Cerebellar nuclear complex (tissue), 1 donor: ENCODE measurements around the gene YBX1.
"Not testable (repeated sequence)": the region's sequence is repeated elsewhere in the genome, so short reads cannot be mapped to it uniquely, and the experiment has no call there.

Source experiments
- DNase-seq, 2 experiments: peaks; one replicate each; lab custom pipeline; 2025; lab: John Stamatoyannopoulos, UW

The YBX1 gene

DNA sequence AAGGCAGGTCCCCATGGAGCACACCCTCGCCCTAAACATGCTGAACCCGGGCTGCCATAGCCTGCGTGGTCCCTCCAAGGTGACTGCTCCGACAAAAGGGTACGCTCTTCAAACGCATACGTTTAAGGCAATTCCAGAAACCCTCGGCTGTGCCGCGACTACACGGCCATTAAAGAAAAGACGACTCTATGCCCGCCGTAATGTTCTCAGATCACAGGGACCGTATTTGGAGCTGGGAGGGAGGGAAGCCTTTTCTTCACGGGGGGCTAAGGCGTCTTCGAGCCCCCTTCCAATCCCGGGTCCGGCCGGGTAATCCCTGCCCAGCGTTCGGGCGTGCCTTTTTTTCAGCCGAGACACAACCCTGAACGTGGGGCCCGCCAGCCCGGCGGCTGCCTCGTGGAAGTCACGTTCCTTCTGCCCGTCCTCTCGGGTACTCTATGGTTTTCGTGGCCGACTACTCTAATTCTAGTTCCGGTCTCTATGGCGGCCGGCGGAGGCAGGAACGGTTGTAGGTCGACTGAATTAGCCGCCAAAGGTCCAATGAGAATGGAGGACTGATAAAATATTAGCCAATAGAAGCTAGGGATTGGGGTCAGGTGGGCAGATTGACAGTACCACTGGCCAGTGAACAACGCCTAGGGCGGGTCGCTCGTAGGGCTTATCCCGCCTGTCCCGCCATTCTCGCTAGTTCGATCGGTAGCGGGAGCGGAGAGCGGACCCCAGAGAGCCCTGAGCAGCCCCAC, at the start of gene YBX1:
TSS of gene YBX1 (plus strand) at position 678 of the 743 bp plus-strand sequence. CDS start 148 bp downstream, outside the sequence.
- DNase-seq = peak; percentile 95 to 98

DNA sequence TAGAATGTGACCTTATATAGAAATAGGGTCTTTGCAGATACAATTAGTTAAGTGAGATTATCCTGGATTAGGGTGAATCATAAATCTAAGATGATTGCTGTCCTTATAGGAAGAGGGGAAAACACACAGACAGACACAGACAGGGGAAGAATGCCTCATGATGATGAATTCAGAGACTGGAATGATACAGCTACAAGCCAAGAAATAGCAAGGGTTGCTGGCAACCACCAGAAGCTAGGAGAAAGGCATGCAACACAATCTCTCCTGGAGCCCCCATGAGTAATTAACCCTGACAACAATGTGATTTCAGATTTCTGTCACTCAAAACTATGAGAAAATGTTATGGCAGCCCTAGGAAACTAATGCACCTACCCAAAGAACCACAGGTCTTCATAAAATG, 43.1 kb upstream of the YBX1 start:
- no peak for DNase-seq

DNA sequence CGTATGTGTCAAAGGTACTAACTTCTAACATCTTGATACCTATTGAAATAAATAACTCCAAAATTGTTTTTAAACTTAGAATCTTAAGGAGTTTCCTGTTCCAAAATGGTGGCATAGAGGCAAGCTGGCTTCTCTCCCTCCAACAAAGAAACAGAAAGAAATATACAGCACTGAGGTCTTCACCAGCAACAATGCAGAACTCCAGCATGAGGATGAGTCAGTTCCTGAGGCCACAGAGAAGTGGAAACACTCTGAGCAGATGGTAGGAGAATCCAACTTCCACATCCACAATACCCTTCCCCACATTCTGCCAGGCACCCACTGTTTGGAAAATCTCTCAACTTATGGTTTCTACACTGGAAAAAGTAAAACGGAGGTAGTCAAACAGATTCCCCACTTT, 36.2 kb upstream of the YBX1 start:
- DNase-seq = no peak

DNA sequence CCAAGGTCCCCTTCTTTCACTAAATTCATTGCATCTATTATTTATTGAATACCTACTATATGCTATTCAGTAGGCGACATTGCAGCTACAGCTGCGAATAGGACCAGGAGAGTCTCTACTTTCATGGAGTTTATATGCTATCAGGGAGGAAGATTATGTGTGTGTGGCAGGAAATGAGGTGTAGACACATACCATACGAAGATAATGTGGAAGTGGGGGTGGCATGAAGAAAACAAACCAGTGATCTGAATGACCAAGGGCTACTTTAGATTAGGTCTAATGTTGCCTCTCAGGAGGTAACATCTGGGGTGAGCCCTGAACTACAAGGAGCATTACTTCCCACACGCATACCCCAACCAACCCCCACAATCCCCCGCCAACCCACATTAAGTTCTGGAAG, 25.0 kb upstream of the YBX1 start:
- no peak for DNase-seq

DNA sequence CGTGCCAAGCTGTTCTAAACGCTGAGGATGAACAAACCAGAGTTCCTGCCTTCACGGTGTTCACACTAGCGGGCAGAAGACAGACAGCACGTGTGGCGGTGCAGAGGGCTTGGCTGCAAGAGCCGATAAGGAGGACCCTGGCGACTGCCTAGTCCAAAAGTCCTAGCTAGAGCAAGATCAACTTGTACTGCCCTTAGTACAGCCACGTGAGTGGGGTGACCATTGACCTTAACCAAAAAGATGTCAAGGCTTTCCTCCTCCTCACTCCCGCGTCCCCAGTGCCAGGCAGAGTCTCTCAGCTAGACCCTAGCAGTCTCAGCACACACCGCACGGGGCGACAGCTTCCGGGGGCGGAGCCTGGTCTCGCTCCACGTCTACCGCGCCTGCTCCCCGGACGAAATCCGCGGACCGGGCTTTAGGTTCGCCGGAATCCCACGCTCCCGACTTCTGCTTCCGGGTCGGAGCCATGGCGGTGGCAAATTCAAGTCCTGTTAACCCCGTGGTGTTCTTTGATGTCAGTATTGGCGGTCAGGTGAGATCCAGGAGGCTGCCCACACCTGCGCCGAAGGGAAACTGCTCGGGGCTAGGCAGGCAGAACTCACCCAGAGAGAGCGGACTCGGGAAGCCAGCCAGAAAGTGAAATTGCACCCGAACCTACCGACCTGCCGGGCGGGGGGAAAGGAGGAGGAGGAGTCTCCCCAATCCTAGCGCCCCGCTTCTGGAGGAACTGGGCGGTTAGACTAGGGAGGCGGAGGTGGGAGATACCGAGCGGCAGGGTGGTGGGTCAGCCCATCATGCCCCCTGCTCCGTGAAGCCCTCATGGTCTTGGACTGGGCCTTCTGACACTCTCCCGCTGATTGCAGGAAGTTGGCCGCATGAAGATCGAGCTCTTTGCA, 24.0 kb upstream of the YBX1 start, which contains the start of gene PPIH:
TSS of gene PPIH (plus strand) at position 443 of the 896 bp plus-strand sequence. CDS start at position 467, 24 bp downstream.
- peak; percentile 31 to 84 for DNase-seq

DNA sequence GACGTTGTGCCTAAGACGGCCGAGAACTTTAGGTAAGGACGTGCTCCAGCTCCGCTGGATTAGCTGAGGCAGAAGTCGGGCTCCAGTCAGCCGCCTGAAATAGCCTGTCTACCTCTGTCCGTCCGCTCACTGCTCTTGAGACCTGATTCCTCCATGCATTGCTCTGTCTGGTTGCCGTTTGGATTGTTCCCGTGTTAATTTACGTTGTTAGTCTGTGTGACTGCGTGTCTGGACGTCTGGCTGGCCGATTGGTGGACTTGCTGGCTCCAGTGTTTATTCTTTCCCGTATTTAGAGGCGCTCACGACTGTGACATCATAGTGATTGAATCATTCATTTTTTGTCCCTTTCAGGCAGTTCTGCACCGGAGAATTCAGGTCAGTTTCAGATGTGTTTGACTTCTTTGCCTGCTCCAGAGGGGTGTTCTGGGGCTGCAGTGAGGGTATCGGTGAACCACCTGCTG, 23.3 kb upstream of the YBX1 start:
- no peak for DNase-seq

DNA sequence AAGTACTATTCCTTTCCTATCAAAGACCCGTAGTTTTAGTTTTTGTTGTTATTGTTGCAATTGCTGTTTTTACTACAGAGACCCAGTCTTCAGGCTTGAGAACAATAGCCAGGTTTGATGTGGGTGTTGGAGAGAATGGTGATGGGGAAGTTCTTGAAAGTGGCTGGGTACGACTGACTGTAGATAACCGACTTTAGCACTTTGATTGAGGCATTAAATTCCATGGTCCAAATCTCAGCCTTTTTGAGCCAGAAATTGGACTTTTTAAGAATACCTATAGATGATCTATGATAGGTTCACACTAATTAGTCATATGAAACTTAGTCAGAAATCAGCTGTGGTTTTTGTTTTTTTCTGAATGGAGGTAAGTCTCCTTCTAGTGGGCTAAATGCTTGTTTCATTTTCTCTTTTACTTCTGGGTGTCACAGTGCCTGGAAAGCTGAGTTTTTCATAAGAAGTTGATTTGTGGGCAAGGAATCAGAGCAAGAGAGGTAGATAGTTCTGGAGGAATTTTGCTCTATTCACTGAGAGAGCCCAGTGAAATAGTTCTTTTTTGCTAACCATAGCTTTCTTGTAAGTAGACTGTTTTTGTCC, 21.2 kb upstream of the YBX1 start:
- no peak for DNase-seq

DNA sequence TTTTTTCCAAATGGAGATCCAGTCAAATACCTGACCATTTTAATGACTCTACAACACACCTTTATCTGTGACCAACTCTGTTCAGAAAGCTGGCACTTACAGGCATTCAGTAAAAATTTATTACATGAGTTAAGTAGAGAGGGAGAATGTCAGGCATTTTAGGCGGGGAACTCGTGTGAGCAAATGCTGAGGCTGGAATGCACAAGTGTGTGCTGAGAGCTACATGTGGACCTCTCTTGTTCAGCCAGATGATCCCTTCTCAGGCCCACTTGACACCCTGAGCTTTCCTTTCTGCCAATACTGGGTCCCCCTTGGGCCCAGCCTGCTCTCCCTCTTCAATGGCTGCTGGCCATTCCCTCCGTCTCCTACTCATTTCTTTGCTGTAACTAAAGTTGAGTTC, 12.3 kb upstream of the YBX1 start:
- no peak for DNase-seq

DNA sequence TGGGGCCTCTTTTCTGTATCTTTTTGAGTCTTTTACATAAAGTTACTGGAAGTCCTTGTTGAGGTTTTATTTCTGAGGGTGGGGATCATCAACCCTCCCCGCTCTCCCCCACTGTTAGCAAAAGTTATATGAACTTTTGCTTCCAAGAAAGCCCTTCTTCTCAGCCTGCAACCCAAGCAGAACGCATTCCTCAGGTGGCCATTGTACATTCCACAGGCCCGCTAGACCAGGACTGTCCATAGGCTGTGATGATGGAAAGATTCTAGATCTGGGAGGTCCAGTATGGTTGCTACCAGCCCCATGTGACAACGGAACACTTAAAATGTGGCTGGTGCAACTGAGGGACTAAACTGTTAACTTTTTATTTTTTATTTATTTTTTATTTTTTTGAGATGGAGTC, 11.8 kb upstream of the YBX1 start:
- DNase-seq = no peak

DNA sequence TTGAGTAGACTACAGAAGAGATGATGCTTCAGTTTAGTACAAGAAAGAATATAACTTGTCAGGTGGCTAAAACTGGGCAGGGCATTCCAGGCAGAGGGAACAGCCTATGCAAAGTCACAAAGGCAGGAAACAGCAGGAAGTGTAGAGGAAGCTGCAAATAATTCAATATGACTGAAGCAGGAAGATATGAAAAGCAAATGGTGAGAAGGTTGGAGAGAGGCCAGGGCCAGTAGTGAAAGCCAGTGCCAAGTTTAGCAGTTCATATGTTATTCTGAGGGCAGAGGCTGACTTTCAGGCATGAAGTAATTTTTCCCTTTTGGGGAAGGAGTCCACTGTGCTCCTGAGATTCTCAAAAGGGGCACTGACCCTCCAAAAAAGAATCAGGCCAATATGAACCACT, 8.0 kb upstream of the YBX1 start:
- DNase-seq = no peak

DNA sequence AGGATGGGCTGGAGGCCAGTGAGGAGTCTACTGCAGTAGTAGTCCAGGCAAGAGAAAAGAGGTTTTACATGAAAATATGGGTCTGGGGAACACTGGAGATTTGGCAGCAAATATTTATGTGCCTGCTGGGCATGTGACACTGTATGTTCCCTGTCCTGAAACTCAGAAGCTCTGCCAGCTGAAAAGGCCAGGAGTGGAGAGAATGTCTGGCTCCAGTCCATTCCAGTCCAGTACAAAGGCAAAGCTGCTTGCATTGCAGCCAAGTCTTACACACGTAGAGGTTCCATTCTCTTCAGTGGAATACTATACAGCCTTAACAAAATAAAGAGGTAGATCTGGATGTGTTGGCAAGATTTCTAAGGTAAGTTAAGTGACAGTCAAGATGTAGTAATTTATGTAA, 7.5 kb upstream of the YBX1 start:
- DNase-seq = no peak

DNA sequence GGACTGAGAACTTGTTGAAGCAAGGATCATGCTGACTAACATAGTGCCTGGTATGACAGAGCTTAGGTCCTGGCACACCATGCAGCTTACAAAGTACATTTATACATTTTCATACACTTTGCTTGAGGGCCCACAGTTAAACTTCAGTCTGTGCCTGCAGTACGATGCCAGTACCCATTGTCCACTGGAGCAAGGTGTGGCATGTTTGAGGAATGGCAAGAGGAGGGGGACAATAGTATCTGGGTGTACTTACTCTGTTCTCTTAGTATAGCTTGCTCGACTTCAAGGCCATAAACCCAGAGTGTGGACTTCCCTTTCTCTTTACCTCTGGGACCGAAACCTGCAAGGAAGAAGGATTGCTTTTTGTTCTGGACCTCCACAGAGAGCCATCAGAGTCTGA, 6.8 kb upstream of the YBX1 start:
- DNase-seq = no peak

DNA sequence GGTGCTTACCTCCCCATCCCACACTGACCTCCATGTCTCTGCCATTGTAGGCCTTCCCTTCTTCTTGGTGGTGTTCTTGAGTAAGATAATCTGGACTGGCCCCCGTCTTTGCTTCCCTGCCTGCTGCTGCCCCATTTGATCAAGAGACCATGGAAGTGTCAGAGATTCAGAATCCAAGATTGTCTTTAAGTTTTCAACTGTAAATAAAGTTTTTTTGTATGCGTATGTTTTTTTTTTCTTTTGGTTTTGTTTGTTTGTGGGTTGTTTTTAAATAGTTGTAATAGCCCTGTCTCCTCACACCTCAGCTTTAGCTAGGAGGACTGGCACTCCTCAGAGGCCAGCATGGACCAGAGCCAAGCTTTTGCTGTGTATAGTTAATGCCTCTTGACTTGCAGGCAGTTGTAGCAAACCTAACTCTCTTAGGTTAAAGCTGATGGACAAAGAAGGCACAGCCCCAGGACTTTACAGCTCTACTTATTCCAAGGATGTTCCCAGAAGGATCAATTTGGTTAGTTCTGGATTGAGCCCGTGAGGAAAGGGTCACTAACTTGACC, 5.6 kb upstream of the YBX1 start:
- no peak for DNase-seq

DNA sequence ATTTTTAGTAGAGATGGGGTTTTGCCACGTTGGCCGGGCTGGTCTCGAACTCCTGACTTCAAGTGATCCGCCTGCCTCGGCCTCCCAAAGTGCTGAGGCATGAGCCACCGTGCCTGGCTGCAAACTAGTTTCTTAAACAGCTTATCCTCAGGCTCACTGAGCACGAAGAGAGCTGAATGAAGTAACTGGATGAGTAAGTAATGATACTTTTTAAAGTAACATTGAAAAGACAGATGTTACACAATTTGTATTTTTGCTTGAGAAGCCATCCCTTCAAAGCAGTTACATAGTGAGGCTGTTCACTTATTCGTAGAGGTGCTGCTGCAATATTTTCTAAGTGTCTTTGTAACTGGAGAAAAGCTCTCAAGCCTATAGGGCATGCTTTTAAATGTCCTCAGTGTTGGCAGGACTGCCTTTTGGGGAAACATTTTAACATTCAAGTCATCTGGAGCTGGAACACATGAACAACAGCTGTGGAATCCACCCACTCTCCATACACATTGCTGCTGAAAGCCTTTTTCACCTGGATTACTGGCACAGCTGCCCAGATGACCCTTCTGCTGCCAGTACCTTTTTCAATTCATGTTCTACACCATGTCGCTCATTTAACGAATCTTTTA, 2.7 kb upstream of the YBX1 start:
- no peak for DNase-seq

DNA sequence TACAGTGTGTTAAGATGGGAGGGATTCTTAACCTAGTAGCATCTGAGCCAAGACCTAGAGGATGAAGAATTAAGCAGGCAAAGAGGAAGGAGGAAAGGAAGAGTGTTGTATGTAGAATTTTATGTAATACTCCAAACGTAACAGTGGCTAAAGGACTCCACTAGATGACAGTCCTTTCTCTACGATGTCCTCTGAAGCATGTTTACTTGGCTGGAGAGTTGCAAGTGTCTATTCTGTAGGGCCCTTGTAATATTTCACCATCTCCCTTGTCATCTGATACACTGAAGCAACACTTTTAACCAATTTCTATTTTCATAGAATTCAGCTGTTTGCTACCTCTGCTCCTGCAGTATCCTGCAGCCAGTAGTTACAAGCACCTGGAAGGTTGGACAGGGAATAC, 2.2 kb upstream of the YBX1 start:
- DNase-seq = no peak

DNA sequence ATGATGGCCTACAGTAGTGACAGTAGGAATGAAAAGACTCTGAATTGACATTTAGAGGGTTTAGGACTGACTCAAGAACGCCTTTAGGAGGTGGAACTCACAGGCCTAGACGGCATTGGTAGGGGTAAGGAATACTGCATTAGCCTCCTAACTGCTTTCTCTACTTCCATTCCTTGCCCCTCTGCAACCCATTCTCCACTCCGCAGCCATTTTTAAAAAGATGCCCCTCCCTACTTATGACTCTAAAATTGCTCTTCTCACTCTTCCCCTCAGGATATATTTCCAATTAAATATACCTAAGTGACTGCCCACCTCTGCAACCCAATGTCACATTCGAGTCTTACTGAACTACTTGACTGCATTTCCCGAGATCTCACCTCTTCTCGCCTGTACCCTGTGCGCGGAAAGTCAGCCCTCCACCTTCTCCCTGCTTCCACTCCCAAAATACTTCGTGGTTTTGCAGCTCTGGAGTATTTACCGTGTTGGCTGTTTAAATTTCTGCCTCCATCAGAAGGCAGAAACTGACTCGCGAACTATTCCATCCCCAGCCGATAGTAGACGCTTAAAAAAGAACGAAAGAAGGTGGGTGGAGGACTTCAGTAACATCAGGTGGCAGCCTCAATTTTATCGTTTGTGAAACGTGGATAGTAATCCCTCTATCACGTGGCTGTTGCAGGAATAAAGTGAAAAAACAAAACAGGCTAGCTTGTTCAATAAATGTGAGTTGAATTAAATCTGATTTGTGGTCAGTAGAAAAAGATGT, 1.1 kb upstream of the YBX1 start:
- DNase-seq = no peak

DNA sequence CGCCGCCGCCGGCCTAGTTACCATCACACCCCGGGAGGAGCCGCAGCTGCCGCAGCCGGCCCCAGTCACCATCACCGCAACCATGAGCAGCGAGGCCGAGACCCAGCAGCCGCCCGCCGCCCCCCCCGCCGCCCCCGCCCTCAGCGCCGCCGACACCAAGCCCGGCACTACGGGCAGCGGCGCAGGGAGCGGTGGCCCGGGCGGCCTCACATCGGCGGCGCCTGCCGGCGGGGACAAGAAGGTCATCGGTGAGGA, 193 bp downstream of the YBX1 start:
- not testable (repeated sequence) for DNase-seq

DNA sequence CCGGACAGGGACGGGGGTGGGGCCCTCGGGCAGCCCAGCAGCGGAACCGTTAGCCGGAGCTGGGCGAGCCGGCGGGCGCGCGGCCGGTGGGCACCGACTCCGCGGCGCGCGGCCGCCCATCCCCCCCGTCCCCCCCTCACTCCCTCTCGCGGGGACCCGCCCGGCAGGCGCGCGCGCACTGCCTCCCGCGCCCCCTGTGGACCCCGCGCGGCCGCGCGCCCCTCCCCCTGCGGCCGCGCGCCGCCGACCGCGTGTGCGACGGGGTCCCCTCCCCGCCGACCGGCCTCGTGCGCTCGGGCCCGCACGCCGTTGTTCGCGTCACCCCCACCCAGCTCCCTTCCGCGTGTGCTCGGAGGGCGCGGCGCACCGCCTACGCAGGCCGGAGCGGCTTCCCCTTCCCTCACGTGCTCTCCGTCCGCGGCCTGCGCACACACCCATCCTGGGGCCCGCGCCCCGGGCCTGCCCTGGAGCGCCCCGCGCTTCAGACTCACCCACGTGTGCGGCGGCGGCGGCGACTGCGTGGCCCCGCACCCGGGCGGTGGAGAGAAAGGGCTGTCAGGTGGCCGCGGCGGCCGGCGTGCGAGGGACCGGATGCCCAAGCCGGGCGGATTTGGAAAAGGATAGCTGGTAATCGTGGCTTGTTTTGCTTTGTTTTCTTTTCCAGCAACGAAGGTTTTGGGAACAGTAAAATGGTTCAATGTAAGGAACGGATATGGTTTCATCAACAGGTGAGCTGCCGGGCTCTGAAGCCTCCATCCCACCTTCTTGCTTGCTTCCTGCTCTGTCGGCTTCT, 717 bp downstream of the YBX1 start:
- DNase-seq = no peak

DNA sequence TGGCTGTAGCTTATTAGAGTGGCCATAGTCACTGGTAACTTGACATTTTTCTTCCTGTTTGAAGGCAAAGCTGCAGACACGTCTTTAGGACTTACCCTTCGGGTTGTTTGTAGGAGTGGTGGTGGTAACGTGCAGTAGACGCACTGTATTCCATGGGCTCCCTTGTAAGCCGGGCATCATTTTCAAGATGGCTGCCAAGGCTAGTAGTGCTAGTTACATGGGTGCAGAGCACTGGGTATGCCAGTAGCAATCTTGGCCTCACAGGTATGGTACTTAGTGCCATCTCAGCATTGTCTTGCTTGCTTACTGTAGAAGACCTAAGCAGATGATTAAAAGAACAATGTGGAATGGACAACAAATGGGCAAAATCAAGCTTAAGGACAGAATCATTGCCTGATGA, 1.9 kb downstream of the YBX1 start:
- no peak for DNase-seq

DNA sequence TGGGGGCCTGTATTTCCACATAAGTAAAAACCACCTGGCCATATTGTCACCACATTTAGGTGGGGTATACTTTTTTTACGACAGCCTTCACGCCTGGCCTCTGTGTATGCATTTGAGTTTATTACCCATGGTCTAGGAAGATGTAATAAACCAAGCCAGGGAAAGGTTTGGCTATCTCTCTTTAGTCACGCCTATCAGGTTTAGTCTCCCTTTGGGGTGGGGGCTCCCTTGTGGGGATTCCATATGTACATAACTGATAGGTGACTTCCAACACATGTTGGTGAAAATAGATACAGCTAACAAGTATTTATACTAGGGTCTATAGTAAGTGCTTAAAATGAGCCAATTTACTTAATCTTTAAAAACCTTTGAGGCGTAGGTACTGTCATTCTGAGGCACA, 4.2 kb downstream of the YBX1 start:
- DNase-seq = no peak

DNA sequence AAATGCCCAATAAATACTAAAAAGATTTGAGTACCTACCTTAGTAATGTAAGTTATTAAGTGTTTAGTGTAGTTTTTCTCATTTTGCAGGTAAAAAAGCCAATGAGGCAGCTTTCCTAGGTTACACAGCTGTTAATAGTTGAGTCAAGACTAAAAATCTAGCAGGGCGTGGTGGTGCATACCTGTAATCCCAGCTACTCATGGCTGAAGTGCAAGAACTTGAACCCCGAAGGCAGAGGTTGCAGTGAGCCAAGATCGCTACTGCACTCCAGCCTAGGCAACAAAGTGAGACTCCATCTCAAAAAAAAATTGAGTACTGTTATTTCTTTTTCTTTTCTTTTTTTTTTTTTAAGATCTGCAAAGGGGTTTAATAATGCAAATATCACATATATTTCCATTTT, 7.7 kb downstream of the YBX1 start:
- no peak for DNase-seq
